NCI-H1436 (cell line): ENCODE measurements around the gene ZNF79.

Experiments
- DNase-seq: peaks from one replicate; lab custom pipeline; 2025; lab: John Stamatoyannopoulos, UW

ZNF79 gene

DNA sequence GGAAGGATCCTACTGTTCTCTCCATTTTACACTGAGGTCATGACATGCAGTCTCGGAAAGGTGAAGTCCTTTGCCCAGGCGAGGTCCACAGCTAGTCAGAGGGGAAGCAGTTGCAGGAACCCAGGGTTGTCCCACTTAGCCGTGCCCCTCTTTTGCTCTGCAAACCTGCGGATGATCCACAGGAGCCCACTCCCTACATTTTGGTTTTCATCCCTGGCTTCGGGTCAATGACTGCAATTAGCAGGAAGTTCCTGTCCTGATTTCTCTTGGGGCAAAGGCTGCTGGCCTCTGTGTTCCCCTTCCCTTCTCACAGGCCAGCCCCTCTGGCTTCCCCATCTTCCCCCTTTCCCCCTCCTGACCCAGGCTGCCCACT, 25.9 kb upstream of the ZNF79 start:
- no peak for DNase-seq

DNA sequence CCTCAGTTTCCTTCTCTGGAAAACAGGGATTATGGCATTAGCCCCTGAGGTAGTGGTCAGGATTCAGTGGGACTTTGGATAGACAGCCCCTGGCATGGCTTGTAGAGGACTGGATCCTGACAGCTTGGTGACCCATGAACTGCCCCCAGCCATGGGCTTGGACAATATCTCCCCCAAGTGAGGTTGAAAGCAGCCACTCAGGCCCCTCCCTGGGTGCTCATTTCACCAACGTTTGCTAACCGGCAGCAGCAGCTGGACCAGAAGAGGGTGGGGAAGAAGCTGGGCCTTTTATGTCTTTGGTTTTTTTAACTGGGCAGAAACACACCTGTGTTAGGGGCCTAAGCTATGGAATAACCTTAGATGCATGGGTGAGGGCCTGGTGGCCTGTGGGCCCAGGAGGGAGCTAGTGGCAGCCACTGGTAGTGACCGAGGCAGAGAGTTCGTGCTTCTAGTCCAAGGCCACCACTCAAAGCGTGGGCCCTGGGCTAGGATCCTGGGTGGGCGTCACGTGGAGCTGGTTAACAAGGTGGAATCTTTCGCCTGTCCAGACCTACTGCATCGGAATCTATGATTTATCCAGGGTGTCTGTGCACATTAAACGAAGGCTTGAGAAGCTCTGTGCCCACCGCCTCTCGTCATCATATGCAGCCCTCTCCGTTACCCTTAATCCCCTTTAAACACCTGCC, 25.3 kb upstream of the ZNF79 start:
- DNase-seq: no peak

DNA sequence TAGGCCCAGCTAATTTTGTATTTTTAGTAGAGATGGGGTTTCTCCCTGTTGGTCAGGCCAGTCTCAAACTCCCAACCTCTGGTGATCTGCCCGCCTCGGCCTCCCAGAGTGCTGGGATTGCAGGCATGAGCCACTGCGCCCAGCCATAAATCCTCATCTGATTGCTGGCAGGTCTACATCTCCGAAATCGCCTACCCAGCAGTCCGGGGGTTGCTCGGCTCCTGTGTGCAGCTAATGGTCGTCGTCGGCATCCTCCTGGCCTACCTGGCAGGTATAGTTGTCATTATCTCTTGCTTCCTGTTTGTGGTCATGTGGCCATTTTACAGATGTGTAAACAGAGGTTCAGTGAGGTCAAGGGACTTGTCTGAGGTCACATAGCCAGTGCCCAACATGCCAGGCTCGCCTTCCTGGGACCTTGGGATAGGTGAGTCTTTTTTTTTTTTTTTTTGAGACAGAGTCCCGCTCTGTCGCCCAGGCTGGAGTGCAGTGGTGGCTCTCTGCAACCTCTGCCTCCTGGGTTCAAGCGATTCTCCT, 24.4 kb upstream of the ZNF79 start:
- DNase-seq: no peak

DNA sequence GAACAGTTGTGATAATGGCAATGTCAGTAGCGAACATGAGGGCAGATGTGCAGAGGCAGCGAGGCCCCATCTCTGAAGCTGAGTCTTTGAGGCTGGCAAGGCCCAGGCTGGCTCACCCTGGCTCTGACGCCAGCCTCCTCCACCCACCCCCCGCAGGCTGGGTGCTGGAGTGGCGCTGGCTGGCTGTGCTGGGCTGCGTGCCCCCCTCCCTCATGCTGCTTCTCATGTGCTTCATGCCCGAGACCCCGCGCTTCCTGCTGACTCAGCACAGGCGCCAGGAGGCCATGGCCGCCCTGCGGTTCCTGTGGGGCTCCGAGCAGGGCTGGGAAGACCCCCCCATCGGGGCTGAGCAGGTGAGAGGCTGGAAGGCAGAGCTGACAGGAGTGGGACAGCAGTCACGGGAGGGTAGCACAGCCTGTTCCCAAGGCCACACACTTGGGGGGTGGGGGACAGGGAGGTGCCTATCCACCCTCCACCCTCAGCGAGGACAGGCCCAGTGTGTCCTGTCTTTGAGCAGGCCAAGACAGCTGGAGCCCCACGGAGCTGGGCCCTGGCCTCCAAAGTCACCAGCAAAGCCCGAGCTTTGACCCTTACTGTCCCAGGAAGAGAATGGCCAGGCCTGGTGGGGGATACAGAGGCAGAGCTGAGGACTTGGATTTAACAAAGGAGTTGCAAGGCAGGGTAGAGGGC, 21.6 kb upstream of the ZNF79 start:
- no peak for DNase-seq

DNA sequence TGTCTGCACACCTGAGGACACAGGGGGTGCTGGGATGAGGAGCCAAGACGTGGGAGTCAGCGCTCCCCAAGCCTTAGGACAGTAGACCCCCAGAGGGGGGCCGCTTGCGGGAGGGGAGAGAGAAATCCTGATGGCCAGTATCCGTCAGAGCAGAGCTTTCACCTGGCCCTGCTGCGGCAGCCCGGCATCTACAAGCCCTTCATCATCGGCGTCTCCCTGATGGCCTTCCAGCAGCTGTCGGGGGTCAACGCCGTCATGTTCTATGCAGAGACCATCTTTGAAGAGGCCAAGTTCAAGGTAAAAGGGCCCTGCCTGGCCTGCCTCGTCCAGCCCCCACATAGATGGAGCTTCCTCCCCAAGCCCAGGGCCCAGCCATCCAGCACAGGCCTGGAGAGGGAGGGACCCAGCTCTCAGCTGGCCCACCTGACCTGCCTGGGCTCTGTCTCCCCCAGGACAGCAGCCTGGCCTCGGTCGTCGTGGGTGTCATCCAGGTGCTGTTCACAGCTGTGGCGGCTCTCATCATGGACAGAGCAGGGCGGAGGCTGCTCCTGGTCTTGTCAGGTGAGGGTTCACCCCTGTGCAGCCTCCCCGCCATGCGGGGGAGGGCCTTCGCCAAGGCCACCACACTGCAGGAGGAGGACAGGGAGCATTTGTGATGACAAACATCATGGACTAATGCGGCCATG, 20.5 kb upstream of the ZNF79 start:
- DNase-seq: no peak

DNA sequence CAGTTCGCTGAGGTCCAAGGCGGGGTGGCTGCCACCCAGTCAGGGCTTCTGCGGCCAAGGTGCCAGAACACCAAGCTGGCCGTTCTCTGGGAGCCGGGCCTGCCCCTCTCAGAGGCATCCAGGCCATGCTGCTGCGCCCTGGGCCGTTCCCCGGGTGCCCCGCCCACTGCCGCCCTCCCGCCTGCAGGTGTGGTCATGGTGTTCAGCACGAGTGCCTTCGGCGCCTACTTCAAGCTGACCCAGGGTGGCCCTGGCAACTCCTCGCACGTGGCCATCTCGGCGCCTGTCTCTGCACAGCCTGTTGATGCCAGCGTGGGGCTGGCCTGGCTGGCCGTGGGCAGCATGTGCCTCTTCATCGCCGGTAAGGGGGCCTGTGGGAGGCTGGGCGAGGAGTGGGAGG, 19.6 kb upstream of the ZNF79 start:
- no peak for DNase-seq

DNA sequence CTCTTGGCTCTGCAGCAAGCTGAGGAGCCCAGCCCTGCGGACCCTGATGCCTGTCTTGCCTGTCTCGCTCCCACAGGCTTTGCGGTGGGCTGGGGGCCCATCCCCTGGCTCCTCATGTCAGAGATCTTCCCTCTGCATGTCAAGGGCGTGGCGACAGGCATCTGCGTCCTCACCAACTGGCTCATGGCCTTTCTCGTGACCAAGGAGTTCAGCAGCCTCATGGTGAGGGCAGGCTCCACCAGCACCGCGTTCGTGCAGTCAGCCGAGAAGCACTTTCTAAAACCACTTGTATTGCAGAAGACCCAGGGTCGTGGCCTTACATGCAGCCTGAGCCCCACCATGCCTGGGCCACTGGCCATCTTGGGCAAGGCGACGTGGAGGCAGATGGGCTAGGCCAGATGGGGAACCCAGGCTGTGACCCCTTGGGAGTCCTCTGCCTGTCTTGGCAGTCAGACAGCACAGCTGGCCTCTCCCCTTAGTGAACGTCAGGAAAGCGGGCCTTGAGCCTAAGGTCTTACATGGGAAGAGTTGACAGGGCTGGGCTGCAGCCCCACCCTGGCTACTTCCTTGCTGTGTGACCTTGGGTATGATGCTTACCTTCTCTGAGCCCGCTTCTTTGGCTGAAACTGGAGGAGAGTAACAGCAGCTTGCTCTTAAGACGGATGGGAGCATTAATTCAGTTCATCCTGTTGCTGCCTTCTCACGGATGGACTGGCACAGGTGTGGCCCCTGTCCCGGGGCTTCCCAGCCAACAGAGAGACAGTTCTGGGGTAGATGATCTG, 18.6 kb upstream of the ZNF79 start:
- DNase-seq: no peak

DNA sequence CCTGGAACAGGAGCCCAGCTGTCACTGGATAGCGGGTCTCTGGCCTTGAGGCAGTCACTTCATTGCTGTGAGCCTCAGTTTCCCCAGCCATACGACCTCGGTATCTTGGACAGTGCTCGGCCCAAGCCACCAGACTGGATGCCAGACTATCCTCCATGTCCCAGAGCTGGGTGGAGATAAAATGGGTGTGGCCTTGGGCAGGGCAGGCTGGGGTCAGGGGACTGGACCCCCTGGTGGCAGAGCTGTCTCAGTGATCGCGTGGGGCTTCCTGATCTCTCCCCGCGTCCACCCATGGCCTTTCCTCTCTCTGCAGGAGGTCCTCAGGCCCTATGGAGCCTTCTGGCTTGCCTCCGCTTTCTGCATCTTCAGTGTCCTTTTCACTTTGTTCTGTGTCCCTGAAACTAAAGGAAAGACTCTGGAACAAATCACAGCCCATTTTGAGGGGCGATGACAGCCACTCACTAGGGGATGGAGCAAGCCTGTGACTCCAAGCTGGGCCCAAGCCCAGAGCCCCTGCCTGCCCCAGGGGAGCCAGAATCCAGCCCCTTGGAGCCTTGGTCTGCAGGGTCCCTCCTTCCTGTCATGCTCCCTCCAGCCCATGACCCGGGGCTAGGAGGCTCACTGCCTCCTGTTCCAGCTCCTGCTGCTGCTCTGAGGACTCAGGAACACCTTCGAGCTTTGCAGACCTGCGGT, 17.2 kb upstream of the ZNF79 start:
- no peak for DNase-seq

DNA sequence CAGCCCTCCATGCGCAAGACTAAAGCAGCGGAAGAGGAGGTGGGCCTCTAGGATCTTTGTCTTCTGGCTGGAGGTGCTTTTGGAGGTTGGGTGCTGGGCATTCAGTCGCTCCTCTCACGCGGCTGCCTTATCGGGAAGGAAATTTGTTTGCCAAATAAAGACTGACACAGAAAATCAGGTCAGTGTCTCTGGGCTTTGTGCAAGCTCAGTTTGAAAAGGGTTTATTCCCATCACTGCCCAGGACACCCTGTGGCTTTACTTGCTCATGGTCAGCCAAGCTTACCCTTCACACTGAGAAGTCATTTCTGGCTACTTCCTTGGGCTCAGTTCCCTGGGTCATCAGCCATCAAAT, 16.7 kb upstream of the ZNF79 start:
- no peak for DNase-seq

DNA sequence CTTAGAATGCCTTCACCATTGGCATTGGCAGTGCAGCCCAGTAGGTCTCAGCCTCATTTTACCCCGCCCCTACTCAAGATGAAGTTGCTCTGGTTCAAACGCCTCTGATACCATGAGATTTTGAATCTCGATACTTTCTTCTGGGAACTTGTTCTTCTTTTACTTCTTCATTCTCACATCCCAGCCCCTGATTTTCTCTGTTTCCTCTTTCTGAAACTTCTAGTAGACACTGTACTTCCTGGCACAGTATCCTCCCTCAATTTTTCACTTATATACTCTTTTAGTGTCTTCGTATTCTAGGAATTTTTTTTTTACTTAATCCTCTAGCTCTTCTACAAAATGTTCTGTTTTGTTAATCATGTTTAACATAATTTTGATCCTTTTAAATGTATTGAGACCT, 13.1 kb upstream of the ZNF79 start:
- no peak for DNase-seq

DNA sequence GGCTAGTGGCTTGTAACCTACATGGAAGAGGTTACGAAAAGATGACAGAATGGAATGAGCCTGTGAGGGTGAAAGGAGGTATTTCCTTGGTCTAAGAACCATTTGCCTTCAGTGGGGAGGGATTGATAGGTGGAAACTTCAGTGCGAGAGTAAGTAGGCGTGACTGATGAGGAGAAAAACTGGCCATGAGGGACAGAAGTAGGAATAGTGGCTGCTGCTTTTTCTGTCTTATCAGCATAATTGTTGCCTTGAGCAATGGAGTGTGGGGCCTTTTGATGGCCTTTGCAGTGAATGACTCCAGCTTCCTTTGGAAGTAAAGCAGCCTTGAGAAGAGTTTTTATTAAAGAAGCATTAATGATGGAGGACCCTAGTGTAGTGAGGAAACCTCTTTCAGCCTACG, 9.0 kb upstream of the ZNF79 start:
- no peak for DNase-seq

DNA sequence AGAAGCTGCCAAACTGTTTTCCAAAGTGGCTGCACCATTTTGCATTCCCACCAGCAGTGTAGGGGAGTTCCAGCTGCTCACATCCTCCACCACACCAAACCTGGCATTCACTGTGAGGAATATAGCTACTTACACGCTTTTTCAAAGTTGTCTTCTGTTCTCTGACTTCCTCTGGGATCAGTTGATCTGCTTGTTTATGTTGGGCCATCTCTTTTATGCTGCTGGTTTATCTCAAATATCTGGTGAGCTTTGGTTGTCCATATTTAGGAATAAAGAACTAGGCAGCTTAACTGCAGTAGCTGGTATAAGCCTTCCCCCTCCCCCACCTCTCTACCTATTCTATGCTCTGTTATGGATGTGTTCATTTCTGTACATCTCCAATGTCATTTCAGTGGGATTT, 8.5 kb upstream of the ZNF79 start:
- DNase-seq: no peak

DNA sequence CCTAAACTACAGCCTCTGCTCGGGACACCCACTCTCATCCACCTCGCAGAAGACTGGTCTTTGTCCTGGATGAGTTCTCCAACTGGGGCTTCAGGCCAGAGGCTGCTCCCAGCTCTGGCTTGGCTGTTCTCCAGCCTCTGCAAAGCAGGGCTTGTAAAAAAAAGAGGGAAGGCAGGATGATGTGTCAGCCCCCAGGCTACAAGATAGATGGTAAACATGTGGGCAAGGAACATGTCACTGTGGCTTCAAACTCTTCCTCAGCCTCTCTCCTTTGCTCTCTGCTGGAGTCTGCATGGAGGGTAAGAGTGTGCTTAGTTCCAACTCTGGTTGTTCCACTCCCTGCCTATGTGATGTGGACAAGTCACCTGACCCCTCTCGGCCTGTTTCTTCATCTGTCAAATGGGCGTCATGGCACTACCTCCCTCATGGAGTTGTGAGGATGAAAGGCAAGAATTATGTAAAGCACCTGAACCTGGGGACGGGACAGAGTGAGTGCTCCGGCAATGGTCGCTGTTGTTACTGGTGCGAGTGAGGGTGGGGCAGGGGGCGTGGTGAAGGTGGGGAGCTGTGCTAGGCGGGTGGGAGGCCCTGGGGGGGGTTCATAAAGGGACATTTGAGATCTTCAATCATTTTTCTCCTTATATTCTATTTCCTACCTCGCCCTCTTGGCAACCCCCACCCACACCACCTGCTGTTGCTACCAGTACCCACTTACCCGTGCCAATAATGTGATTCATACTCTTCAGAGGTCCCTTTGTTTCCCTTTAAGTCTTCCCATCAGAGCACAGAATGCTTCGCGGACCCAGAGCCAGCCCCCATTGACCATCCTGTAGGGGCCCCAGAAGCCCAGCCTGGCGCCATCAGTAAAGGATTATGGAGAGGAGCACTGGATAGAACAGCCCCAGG, 6.8 kb upstream of the ZNF79 start:
- no peak for DNase-seq

DNA sequence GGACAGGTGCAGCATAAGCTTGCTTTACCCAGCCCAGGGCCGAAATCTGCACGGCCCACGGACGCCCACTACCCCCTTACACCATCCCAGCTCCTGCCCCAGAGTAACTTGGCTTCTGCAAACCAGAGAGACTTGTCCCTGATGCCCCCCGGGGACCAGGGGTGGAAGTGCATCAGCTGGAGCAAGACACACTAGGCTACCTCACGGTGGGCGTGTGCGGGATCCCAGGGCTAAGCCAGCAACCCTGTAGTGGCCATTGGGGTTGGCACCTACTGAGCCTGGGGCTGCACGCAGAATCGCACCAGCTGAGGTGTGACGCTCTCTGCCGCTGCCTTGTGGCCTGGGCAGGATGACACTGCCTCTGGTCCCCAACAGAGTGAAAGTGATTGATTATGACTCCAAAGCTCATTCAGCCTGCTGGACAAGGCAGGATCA, 6.1 kb upstream of the ZNF79 start:
- peak; percentile 3 for DNase-seq

DNA sequence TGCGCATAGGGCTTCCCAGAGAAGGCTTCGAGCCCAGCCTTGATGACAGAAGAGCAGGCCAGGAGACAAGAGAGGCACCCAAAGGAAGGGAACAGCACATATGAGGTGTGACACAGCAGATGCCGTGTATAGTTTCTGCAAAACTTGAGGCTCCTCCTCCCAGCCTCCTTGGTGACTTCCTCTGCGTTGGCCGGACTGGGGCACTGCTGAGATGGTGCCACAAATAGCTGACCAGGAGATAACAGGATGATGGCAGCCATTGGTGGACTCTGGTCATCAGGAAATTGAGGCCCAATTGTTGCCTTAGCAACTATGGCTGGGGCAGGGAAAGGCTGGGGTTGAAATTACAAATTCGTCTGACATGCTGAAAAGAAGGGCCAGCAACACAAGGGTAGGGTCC, 4.8 kb upstream of the ZNF79 start:
- DNase-seq: no peak

DNA sequence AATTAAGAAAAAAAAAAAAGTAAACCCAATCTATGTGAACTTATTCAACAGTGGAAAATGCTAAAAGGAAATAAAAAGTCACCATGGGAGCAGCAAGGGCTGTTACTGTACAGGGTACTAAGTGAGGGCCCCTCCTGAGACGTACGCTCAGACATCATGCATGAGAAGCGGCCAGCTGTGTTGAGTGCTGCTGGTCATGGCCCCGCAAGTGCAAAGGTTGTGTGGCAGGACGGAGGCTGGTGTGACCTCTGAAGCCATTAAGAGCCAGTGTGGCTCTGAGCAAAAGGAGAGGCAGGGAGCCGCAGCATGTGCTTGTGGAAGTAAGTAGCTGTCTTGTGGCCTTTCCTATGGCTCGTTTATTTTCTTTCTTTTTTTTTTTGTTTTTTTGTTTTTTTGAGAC, 3.1 kb upstream of the ZNF79 start:
- no peak for DNase-seq

DNA sequence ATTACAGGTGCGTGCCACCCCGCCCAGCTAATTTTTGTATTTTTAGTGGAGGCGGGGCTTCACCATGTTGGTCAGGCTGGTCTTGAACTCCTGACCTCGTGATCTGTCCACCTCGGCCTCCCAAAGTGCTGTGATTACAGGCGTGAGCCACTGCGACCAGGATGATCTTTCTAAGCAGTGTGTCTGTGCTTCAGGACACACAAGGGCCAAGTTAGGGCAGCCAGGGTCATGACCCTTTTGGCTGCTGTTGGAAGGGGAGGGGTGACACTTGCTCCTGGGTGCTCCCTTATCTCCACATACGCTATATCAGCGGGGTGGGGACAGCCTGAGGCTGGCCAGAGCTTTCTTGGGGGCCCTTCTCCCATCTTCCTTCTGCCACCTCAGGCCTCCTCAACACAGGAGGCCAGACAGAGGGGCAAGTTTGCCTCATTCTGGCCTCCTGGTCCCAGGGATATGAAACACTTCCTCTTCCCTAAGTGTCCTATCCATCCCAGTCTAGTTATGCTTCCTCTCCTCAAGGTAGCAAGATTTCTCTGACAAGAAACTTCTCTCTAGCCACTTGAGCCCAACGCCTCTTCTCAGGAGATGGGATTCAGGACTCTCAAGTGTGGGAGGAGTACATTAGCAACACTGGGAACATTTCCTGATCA, 1.9 kb upstream of the ZNF79 start:
- DNase-seq: no peak

DNA sequence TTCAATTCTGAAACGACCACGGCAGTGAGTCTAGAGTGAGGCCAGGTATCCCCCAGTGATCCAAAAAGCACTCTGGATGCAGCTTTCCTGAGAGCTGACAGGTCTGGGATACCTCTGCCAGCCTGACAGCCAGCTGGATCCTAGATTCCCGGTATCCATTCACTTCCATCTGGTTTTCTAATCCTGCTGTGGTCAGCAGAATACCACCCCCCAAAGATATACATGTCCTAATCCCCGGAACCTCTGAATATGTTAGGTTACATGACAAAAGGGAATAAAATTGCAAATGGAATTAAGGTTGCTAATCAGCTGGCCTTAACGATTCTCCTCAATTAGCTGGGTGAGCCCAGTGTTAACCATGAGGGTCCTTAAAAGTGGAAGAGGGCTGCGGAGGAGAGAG, 1.4 kb upstream of the ZNF79 start:
- no peak for DNase-seq

DNA sequence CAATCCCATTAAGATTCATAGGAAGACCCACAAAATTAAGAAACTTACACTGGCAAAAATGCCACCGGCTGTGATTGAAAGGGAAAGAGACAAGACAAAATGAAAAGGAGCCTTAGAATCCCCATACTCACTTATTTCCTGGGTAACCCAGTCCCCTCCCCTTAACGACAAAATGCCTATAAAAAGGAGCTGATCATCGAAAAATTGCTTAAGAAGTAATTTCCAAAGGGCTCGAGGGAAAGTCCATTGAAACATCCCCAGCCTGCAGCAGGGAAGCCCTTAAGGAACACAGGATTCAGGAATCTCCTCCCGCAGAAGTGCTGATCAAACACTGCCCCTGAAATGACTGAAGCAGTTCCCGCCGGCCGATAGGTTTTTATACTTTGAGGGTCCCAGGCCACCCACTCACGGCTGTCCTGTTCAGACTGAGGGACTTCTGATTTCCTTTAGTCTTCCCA, 677 bp upstream of the ZNF79 start:
- no peak for DNase-seq

DNA sequence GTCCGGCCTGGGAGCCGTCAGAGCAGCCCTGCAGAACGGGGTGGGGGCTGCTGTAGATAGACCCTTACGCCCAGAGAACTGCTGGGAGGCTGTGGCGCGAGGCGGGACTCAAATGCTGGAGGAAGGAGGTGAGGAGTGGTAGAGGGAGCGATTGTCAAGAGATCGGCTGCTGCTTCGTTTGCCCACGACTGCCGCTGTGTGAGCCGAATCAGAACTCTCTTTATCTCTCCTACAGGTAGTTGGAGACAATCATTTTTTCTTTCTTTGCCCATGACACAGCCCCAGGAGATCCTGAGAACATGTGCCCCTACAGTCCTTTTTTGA, 456 bp downstream of the ZNF79 start:
- DNase-seq: no peak
